ENCODE measurements around the gene SLC35E1. TPM values are rescaled to one million over a fixed set of nuclear protein-coding genes. Genes with fewer than 3 reads are reported as not detected.

The SLC35E1 gene
- total and polyA plus RNA-seq, 2 experiments from 2014 or later, result 17.0 to 30.3 TPM

DNA sequence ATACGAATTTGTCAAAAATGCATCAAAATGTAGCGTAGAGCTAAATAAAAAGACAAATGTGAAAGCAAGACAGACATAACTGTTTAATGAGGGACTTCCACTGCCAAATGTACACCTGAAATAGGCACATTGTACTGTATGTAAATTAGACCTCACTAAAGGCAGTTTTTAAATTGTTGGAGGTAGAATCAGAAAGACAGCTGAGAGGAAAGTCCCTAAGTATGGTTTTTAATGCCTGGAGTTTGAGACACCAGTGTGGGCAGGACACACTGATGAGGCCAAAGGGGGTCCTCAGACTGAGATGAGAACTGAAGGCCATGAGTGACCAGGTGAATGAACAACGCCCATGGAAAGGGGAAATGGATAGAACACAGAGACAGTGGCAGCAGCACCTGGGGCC, 32.9 kb upstream of the SLC35E1 start:
- H3K9me2 ChIP-seq (ENCODE audit: insufficient read depth), result no peaks in the 10 kb centered on the region
- H3K4me3 ChIP-seq, result no peak overlapping the region
- H3K79me2 ChIP-seq (replicated peaks; ENCODE audit: insufficient read depth), result peaks cover 96% of the 10 kb centered on the region
- H3K27me3 Mint-ChIP-seq (ENCODE audit: insufficient read depth, low read depth, poor library complexity), result peaks cover 4% of the 10 kb centered on the region
- H3F3A ChIP-seq (replicated peaks; ENCODE audit: low read depth), result no peaks in the 10 kb centered on the region
- no peak for ATAC-seq
- H3K27ac Mint-ChIP-seq, result no peak overlapping the region; the same call in 1 of the 2 replicates
- H3K4me1 Mint-ChIP-seq, result no peaks in the 10 kb centered on the region
- no peaks in the 10 kb centered on the region for H3K36me3 ChIP-seq (ENCODE audit: insufficient read depth)
- no peak overlapping the region for H2AFZ ChIP-seq
- TF ChIP-seq JUNB (IDR thresholded peaks at IDR 0.05; ENCODE audit: unreplicated experiment), result no peak
- TF ChIP-seq ZNF114 (CRISPR knock-in tag; IDR thresholded peaks at IDR 0.05), result no peak
- TF ChIP-seq, protein P1, sequence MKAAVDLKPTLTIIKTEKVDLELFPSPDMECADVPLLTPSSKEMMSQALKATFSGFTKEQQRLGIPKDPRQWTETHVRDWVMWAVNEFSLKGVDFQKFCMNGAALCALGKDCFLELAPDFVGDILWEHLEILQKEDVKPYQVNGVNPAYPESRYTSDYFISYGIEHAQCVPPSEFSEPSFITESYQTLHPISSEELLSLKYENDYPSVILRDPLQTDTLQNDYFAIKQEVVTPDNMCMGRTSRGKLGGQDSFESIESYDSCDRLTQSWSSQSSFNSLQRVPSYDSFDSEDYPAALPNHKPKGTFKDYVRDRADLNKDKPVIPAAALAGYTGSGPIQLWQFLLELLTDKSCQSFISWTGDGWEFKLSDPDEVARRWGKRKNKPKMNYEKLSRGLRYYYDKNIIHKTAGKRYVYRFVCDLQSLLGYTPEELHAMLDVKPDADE (IDR thresholded peaks at IDR 0.05), result no peak
- TF ChIP-seq REST (IDR thresholded peaks at IDR 0.05; ENCODE audit: unreplicated experiment), result no peak
- peaks cover 57% of the 10 kb centered on the region for H4K20me1 ChIP-seq (replicated peaks; ENCODE audit: insufficient read depth)
- DNase-seq (ENCODE audit: low spot score), result no peak
- no peak overlapping the region for H3K4me3 Mint-ChIP-seq
- no peaks in the 10 kb centered on the region; the same call in 2 of the 3 replicates for H3K9me3 Mint-ChIP-seq
- no peak overlapping the region for H3K4me2 ChIP-seq
- no peaks in the 10 kb centered on the region for H3K4me1 ChIP-seq (ENCODE audit: insufficient read depth)
- H3K36me3 Mint-ChIP-seq (ENCODE audit: low read depth), result no peaks in the 10 kb centered on the region
- H3K27ac ChIP-seq (ENCODE audit: low read depth), result no peak overlapping the region
- H3K27me3 ChIP-seq (ENCODE audit: insufficient read depth), result no peaks in the 10 kb centered on the region

DNA sequence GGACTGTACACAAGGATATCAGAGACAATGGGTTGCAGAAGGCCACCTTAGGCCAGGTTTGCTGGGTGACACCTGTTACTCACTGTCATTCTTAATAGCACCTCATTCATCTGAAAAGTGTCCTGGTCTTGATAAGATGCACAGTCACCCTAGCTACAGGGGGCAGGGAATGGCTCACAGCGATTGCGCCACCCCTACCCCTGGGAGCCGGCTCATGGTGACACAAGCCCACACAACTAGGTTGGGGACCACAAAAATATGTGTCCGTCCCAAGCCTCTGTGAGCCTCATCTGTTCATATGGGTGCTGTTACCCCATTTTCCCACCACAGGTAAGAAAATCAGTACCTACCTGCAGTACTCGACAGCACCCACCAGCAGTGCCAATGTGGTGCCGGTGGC, 32.4 kb upstream of the SLC35E1 start:
- Mint-ChIP-seq H3K4me1 (no peaks in the 10 kb centered on the region), H3K9me3 (no peaks in the 10 kb centered on the region; the same call in 2 of the 3 replicates), H3K4me3 (no peak overlapping the region), H3K36me3 (ENCODE audit: low read depth) (no peaks in the 10 kb centered on the region), H3K27ac (no peak overlapping the region), H3K27me3 (ENCODE audit: insufficient read depth, low read depth, poor library complexity) (peaks cover 4% of the 10 kb centered on the region)
- H4K20me1 ChIP-seq (replicated peaks; ENCODE audit: insufficient read depth), result peaks cover 52% of the 10 kb centered on the region
- DNase-seq (ENCODE audit: low spot score), result no peak
- H2AFZ ChIP-seq, result no peak overlapping the region
- ATAC-seq, result no peak
- no peaks in the 10 kb centered on the region for H3F3A ChIP-seq (replicated peaks; ENCODE audit: low read depth)
- H3K9me2 ChIP-seq (ENCODE audit: insufficient read depth), result no peaks in the 10 kb centered on the region
- peaks cover 96% of the 10 kb centered on the region for H3K79me2 ChIP-seq (replicated peaks; ENCODE audit: insufficient read depth)
- no peak overlapping the region for H3K27ac ChIP-seq (ENCODE audit: low read depth)
- H3K36me3 ChIP-seq (ENCODE audit: insufficient read depth), result no peaks in the 10 kb centered on the region
- no peaks in the 10 kb centered on the region for H3K27me3 ChIP-seq (ENCODE audit: insufficient read depth)
- no peak overlapping the region for H3K4me3 ChIP-seq
- H3K4me2 ChIP-seq, result no peak overlapping the region
- H3K4me1 ChIP-seq (ENCODE audit: insufficient read depth), result no peaks in the 10 kb centered on the region
- TF ChIP-seq STAT1 (IDR thresholded peaks at IDR 0.05; ENCODE audit: unreplicated experiment), result no peak
- TF ChIP-seq NANOG (IDR thresholded peaks at IDR 0.05; ENCODE audit: borderline replicate concordance), result no peak
- TF ChIP-seq ZNF114 (CRISPR knock-in tag; IDR thresholded peaks at IDR 0.05), result no peak
- no peak for TF ChIP-seq ZNF331 (CRISPR knock-in tag; IDR thresholded peaks at IDR 0.05; ENCODE audit: low read depth)
- no peak for TF ChIP-seq EZH2 (IDR thresholded peaks at IDR 0.05; ENCODE audit: low read depth, unreplicated experiment)
- TF ChIP-seq EZH2phosphoT487 (IDR thresholded peaks at IDR 0.05; ENCODE audit: unreplicated experiment), result no peak
- TF ChIP-seq, protein P1 (IDR thresholded peaks at IDR 0.05), result no peak
- no peak for TF ChIP-seq REST (IDR thresholded peaks at IDR 0.05; ENCODE audit: unreplicated experiment)
- TF ChIP-seq CREB1 (CRISPR knock-in tag; IDR thresholded peaks at IDR 0.05; ENCODE audit: low read depth), result no peak
